ENCODE data around the gene CACNA2D3.

GRCh38 chr3:54543446-54543845 is 421.1 kb downstream of the CACNA2D3 start:
- TF ChIP-seq POLR2A (IDR thresholded peaks at IDR 0.05) (no peak), CTCF (IDR thresholded peaks at IDR 0.05) (no peak)
